Sciatic nerve (tissue), 2 donors: Measurements from ENCODE around the gene MNX1. TPM values are rescaled to one million over a fixed set of nuclear protein-coding genes. Genes with fewer than 3 reads are reported as not detected.

ENCODE experiments used
- ATAC-seq: fragments of 200-7000 bp; cut with Tn5 transposase; one replicate; pipeline ENCODE4 v1.9.1; 2020; ENCODE audit warnings: mild to moderate bottlenecking, moderate library complexity
- DNase-seq: peaks from one replicate; pipeline ENCODE4 v3.0.0-alpha.2; 2020; ENCODE audit warnings: low spot score
- intact Hi-C: fragments of 100-400 bp; cut with DNase I; formaldehyde crosslinking; loops from one replicate; pipeline ENCODE4 v1.14.2; 2022
- total RNA-seq: library from RNA; stranded (reverse); fragmentation: NEBNext Ultra II Directional; extraction: Animal tissue kit (Norgen Biotek cat#: 25700); gene quantifications from one replicate; pipeline ENCODE4 v1.2.1, GENCODE V29; 2021
- donor health status: DM: no; HTN: no; CAD: no.
- donor health status: DM: no; HTN: no; CAD: no.

Gene MNX1
- total RNA-seq, 1 donor from 2014 or later, result not detected

- no peak for ATAC-seq
- no peak for DNase-seq
Observed at GRCh38 chr7:157033483-157034473, 23.3 kb upstream of the MNX1 start.

GRCh38 chr7:157032644-157033482, 22.4 kb upstream of the MNX1 start:
- intact Hi-C loops, result no loop called here
- DNase-seq, result no peak

More at GRCh38 chr7:157033483-157034473, 23.3 kb upstream of the MNX1 start:
- intact Hi-C loops, result no loop called here

GRCh38 chr7:157032128-157032527, 21.7 kb upstream of the MNX1 start:
- ATAC-seq (no peak), DNase-seq (no peak)
- intact Hi-C loops, result no loop called here

More at GRCh38 chr7:157032644-157033482, 22.4 kb upstream of the MNX1 start:
- no peak for ATAC-seq

GRCh38 chr7:157028199-157028903, 17.9 kb upstream of the MNX1 start:
- DNase-seq (no peak), ATAC-seq (no peak)
- intact Hi-C loops, result no loop called here

- intact Hi-C loops, result no loop called here
- no peak for ATAC-seq
- DNase-seq, result no peak
Observed at GRCh38 chr7:157027568-157028198, 17.2 kb upstream of the MNX1 start.

GRCh38 chr7:157024716-157025115, 14.3 kb upstream of the MNX1 start:
- intact Hi-C loops, result no loop called here
- ATAC-seq (no peak), DNase-seq (no peak)

GRCh38 chr7:157023589-157023905, 13.1 kb upstream of the MNX1 start:
- no peak for DNase-seq
- no peak for ATAC-seq
- intact Hi-C loops, result no loop called here

- no peak for DNase-seq
- no peak for ATAC-seq
- intact Hi-C loops, result no loop called here
Observed at GRCh38 chr7:157022681-157023588, 12.5 kb upstream of the MNX1 start.

- ATAC-seq (no peak), DNase-seq (no peak)
- intact Hi-C loops, result no loop called here
Observed at GRCh38 chr7:157021871-157022680, 11.6 kb upstream of the MNX1 start.

GRCh38 chr7:157021071-157021870, 10.8 kb upstream of the MNX1 start:
- intact Hi-C loops, result no loop called here
- no peak for DNase-seq
- ATAC-seq, result no peak

GRCh38 chr7:157020514-157021070, 10.1 kb upstream of the MNX1 start:
- intact Hi-C loops, result no loop called here
- ATAC-seq (no peak), DNase-seq (no peak)

GRCh38 chr7:157019718-157020451, 9.4 kb upstream of the MNX1 start:
- ATAC-seq (no peak), DNase-seq (no peak)
- intact Hi-C loops, result no loop called here

- no peak for DNase-seq
- ATAC-seq, result no peak
- intact Hi-C loops, result no loop called here
Observed at GRCh38 chr7:157018997-157019608, 8.6 kb upstream of the MNX1 start.

- DNase-seq (no peak), ATAC-seq (no peak)
- intact Hi-C loops, result no loop called here
Observed at GRCh38 chr7:157018328-157018996, 8.0 kb upstream of the MNX1 start.
